Germinal center (tissue), 1 donor: ENCODE data around the gene SENP2.
A peak's percentile ranks its signal among the peaks of the same experiment; 100 is the strongest.
"Not testable (repeated sequence)": the region's sequence is repeated elsewhere in the genome, so short reads cannot be mapped to it uniquely, and the experiment has no call there.

Experiments
- DNase-seq: peaks from one replicate; pipeline ENCODE4 v3.0.0; 2012; ENCODE audit warnings: mixed read lengths, low spot score

The SENP2 gene

DNA sequence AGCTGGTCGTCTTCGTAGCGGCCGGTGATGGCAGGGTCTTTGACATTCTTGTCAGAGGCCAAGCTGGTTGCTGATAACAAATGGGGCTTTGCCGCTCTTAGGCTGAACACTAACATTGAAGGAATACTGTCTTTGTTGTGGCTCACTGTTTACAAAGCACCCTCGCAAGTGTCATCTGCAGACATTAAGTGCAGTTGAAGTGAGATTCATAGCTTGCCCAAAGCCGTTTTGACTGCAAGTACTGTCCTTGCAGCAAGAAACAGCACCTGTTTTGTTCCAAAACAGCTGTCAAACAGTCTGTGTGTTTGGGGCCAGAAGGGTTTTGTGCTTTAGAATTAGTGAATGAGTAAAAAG is 568 bp downstream of the SENP2 start:
- DNase-seq = no peak

DNA sequence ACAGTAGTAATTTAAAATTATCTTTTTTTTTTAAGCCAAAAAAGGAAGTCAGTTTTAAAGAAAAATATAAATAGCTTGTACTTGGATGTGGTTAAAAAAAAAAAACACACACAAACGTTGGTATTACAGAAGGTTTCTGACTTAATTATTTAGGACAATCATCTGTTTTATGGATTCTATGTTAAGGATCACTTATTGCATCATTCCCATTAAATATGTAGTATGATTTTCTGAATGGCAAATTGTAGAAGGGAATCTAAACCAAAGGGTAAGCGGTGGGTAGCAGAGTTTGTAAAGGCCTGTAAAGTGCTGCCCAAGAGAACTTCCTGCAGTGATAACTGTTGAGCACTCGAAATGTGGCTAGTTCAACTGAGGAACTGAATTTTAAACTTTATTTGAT is 8.0 kb downstream of the SENP2 start:
- DNase-seq = no peak

DNA sequence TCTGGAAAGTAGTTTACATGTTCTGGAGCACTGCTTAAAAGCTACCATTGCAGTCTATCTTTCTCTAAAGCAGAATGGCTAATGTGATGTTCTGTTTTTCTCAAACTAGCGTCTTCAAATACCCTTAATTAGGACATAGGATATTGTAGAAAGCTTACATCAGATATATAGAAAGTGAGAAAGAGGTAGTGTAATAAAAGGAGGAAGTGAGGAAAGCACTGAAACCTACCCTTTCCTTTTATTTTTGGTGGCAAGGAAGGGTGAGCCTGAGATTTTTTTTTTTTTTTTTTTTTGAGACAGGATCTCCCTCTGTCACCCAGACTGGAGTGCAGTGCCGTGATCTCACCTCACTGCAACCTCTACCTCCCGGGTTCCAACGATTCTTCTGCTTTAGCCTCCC is 9.4 kb downstream of the SENP2 start:
- peak; percentile 71 for DNase-seq

DNA sequence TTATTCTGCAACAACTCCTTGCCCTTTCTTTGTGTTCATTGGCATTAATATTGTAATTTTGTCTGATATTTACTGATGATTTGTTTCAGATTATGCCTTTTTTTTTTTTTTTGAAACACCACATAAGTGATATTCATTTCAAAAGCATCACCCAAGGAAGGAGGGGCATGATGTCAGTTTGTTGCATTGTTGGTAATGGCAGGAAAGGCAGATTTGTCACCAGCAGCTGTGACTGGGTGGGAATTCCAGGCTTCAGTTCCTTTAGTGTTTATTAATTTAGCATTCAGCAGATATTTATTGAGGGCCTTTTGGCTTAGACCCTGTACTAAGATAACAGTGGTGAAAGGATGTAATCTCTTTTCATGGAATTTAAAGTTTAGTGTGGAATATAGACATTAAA is 19.5 kb downstream of the SENP2 start:
- no peak for DNase-seq

DNA sequence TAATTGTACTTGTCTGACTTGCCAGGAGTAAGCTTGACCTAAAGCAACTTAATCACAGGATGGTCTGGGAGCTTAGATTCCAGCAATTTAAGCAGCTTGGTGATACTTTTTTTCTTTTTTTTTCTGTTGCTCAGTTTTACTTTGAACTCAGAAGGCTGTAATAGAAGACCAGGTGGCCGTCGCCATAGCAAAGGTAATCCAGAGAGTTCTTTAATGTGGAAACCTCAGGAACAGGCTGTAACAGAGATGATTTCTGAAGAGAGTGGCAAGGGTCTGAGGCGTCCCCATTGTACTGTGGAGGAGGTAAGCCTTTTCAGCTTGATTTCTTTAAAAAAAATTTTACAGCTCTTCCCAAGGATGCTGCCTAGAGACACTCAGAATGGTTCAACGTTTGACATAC is 20.1 kb downstream of the SENP2 start:
- DNase-seq = no peak

DNA sequence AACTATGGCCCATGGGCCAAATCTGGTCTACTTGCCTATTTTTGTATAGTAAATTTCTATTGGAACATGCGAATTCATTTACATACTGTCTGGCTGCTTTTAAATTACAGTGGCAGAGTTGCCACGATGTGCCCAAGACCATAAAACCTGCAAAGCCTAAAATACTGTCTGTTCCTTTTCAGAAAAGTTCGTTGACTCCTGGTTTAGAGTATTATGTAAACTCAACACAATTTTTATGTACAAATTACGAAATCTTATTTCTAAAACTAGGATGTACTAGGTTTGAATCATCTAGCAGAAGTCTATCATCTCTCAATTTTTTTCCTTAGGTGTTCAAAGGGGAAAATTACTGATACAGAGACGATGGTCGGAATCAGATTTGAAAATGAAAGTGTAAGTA is 26.9 kb downstream of the SENP2 start:
- DNase-seq = no peak

DNA sequence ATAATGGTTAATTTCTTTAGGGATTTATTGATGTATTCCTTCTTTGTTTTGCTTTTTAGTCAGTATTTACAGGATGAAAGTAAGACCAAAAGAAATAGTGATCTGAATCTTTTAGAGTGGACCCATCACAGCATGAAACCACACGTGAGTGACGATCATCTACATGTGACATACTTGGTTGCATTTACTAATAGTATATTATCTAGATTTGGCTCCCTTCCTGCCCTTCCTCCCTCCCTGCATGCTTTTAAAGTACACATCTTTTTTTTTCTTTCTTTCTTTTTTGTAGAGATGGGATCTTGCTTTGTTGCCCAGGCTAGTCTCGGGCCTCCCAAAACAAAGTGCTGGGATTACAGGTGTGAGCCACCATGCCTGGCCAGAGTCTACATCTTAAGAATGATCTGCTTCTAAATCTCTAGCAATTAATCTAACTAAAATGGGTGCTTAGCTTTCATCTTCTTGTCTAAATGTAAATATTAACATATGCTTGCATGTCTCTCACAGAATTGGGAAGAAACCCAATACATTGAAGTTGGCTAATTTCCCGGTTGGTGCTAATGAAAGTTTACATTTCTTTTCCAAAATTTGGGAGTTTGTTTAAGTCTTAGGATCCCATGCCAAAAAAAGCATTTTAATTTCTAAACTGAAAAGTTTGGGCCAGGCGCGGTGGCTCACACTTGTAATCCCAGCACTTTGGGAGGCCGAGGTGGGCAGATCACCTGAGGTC is 38.0 kb downstream of the SENP2 start:
- no peak for DNase-seq

DNA sequence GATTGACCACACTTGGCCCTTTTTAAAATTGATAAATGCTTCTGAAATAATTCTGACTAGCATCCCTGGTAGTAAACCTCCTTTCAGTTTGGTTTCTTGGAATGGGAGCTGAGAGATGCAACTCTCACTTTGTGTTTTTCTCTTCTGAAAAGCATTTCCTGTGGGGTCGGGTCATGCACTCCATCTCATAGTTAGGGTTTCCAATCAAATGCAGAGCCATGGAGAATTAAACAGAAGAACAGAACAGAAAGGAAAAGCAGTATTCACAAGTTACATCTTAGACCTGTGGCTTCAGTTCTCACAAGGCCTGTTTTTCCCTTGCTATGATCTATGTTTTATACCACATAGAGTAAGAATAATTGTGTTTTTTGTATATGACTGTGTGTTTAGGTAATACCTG is 39.7 kb downstream of the SENP2 start:
- no peak for DNase-seq

DNA sequence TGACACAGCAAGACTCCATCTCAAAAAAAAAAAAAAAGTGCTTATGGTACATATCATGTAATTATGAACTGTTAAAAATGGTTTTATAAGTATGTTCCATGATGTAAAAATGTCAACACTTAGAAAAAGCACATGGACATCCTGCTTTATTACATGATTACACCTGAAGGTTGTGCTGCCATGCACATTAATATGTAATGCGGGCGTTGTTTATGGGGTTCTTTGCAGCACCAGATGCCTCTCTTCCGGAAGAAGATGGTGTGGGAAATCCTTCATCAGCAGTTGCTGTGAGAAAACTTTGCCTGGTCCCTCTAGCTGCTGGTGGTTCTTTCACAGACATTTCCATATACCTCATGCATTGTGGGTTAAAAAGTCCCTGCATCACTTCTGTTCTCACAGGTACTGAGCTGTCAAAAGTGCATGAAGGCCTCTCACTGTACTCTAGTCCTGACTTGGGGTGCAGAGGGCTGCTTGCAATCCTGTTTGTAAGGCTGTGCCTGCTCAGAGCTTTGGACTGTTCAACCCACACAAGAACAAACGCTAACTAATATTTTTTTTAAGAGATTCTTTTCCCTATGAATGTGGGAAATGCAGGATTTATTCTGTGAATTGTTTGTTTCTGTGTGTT is 43.6 kb downstream of the SENP2 start:
- no peak for DNase-seq

DNA sequence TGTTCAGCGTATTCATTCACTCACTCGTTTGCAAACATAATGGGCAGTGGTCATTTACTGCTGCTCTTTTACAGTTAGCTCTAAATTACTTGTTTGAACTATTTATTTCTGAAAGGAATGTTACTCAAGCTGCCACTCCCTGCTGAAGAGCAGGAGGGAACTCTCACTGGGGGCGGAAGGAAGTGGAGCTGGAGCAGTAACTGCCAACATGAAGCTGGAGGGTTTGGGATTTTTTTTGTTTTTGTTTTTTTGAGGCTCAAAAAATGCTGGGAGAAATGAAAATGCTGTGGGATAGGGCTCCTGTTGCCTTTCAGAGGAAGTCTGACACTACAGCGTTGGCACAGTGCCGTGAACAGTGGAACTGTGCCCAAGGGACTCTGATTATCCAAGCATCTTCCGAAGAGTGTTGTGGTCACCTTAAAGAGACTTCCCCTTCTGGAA is 44.1 kb downstream of the SENP2 start:
- no peak for DNase-seq

DNA sequence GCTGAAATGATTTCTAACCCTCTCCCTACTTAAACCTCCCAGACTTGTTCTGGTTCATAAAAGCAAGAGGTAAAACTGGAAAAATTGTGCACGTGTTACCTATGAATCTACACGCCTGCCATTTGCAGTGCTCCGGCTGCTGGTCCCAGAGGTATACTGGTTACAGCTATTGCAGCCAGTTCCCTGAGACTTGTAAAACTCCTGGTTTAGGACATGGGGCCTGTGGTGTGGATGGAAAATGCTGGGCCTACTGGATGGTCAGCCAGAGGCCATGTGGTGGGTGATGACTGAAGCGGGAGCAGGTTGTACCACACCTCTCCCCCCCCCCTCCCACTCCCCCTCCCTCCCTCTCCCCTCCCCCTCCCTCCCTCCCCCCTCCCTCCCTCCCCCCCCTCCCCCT is 45.0 kb downstream of the SENP2 start:
- DNase-seq = no peak

DNA sequence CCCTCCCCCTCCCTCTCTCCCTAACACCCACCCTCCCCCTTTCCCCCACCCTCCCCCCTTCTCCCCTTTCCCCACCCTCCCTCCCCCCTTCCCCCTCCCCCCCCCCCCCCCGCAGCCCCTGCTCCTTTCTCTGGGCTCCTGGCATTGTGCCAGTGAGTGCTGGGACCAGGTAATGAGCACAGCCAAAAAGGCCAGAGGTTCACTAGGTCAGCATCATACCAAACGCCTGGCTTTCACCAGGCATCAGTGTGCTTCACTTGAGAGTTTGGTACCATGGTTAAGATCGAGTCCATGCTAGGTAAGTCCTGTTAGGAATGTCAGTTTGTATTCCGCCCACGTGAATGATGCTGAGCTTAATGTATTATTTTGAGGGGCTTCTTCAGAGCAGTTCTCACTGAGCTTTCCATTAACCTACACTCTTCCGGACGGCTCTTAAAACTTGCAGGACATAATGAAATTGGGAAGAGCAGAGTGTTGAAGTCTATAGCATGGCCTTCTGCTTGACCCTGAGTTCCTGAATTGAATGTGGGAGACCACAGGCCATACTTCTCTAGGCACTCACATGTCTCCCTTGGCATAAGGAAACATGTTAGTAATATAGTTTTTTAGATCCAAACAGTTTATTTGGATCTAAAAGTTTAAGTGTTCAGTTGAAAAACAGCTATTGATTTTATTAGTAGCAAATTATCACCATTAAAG is 45.6 kb downstream of the SENP2 start:
- DNase-seq = no peak

DNA sequence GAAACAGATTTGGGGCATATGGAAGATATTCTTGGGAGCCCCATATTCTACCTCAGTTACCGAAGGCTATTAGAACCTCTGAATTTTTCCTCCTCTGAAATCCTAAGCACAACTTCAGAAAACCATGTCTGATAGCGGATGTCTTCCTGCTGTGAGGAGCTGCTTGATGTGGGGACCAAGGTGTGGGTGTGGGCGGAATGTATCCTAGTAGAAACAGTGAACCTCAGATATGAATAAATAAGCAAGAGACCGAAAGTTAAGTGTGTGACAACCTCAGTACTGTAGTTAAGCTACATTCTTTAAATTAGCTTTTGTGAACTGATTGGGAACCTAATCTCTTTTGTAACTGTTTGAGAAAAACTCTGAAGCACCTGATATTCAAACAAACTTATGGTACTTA is 46.9 kb downstream of the SENP2 start:
- DNase-seq = no peak

DNA sequence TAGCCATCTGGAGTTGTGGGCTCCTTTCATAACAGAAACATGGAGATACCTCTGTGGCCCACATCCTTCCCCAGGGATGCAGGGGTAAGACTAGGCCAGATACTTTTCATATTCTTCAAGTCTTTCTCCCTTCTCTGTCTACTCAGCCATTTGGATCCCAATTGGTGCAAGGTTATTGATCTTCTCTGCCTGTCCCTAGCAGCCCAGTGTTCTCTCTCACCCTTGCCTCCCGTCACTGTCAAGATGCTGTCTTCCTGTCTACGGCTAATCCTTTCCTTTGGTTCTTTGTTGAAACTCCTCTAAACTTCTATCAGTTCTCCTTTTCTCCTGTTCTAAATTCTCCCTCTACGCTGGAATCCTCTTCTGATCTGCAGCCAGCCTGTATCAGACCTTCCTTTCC is 51.3 kb downstream of the SENP2 start:
- no peak for DNase-seq

DNA sequence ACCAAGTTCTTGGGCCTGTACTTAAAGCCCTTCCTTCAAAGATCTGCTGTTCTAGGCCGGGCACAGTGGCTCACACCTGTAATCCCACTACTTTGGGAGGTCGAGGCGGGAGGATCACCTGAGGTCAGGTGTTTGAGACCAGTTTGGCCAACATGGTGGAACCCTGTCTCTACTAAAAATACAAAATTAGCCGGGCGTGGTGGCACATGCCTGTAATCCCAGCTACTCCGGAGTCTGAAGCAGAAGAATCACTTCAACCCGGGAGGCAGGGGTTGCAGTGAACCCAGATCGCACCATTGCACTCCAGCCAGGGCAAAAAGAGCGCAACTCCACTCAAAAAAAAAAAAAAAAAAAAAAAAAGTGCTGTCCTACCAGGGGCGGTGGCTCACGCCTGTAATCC is 52.6 kb downstream of the SENP2 start:
- not testable (repeated sequence) for DNase-seq

DNA sequence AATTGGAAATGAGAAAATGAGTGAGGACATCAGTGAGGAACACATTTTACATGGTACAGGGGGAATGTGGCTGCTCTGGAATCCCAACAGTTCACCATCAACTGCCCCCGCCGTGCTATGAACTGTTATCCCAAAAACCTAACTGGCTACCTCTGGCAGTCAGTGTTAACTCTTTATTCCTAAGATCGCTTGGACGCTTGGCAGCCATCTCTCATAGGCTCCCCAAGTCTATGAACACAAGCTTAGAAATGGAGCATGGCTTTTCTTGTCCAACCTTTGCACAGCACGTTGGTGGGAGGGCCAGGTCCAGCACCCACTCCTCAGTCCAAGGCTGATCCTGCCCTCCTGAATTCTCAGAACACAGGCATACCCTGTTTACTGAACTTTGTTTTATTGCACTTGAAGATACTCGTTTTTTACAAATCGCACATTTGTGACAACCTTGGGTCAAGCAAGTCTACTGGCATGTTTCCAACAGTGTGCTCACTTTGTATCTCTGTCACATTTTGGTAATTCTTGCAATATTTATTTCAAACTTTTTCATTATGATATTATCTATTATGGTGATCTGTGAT is 53.6 kb downstream of the SENP2 start:
- no peak for DNase-seq

DNA sequence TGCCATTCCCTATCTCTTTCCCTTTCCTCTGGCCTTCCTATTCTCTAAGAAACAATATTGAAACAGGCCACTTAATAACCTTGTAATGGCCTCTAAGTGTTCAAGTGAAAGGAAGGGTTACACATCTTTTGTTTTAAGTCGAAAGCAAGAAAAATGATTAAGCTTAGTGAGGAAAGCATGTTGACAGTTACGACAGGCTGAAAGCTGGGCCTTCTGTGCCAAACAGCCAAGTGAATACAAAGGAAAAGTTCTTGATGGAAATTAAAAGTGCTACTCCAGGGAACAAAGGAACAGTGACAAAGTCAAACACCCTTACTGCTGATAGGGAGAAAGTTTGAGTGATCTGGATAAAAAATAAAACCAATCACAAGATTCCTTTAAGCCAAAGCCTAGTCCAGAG is 54.2 kb downstream of the SENP2 start:
- DNase-seq = no peak

DNA sequence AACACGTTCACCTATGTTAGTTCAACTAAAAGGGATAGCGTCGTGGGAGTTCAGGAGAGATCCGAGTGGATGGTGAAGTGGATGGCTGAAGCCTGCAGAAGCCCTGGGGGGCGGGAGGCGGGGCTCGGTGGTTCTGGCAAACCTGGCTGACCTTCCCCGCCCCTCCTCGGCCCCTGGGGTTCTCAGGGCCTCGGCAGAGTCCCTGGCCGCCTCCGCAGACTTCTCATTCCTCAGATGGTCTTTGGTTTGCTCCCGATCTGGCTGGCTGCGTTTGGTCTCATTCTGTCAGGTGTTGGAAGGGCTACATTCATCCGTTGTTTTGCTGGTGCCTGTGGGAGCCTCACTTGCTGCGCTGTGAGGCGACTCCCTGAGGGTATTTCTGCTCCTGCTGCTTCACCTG is 59.1 kb downstream of the SENP2 start:
- not testable (repeated sequence) for DNase-seq

DNA sequence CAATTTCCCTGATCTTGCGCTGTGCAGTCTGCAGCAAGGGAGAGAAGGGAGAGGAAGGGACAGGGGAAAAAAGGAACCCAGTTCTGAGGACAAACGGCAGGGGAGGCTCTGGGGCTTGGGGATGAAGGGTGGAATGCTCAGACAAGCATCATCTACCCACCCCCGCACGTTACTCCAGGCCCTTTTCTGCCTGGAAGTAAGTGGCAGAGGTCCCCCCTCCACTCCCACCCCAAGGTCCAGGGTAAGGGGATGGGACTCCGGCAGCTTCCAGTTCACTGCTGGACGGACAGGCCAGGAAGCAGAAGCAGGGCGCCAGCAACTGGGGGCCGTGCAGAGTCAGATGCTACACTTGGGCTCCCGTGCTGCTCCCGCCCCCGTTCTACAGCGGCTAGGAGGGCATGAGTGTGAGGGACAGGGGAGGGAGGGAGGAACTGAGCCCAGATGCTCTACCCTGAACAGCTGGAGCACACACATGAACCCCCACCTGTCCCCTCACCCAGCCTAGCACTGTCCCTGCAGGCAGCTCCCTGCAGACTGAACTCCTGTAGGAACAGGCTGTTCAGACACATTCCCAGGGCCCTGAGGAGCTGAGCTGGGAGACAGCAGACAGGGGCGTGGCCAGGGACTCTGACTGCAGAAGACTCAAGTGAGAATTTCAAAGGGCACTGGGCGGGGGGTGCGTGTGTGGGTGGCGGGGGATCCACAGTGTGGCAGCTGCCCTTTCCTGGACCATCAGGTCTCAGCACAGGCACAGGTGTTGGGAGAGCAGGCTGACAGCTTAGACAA is 59.7 kb downstream of the SENP2 start:
- DNase-seq = no peak

DNA sequence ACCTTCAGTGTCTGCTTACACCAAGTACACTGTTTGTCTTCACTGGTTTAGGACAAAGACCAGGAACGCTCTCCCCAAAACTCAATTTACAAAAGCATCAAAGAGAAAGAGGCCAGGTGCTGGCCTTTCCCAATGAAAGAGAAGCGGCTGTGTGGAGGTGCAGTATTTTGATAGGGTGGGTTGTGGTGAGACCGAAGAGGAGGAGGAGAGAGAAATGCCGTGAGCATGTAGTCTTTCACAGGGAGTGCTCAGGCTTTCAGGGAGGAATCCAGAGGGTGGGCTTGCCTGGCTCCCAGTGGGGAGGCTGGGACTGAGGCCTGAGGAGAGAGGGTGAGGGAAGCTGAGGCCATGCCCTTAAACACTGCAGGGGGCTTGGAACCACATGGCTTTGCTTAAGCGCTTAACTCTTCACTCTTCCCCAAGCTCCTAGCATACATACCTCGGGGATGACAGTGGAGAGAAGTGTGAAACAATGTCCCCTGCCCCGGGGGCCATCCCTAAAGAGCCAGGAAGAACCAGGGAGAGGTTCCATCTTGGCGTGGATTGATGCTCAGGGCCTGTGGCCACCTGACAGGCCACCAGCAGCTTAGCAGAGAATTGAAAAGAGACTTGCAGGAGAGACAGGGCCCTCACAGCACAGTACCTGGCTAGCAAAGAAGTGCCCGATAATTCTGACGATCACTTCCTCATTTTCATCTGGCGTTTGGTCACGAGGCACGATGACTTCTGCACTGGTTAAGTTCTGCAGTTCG is 60.5 kb downstream of the SENP2 start:
- DNase-seq = peak; percentile 34

DNA sequence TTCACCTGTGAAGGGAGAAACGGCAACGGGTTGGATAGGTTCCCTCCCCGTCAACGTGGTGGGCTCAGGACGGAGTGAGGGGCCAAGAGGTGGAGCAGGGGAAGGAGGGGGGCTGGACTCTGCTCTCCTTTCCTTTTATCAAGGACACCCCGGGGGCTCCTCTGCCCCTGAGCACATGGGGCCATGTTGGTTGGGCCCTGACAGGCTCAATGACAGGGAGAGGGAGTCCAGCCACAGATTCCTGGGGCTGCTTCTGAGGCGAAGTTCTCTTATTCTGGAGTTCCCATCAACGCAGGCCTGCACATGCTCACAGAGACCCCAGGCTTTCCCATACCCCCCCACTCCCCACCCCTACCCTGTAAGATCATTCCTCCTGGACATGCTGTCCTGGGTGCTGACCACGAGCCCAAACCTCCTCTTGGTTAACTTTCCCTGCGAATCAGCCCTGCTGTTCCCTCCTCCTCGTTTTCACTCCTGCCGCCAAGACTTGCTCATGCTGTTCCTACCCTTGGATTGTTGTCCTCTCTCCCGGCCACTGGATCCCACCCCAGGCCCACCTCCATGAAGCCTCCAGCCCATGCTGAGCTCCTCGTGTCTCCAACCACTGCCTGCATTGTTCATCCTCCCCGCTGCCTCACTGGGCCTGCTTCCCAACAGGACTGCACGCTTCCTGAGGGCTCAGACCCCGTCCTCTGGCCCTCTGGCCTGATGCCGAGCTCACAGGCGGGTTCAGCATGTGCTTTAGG is 61.2 kb downstream of the SENP2 start:
- DNase-seq = no peak
